ENCODE results near the gene TPK1. TPM values are rescaled to one million over a fixed set of nuclear protein-coding genes. Genes with fewer than 3 reads are reported as not detected.

The TPK1 gene
- total and polyA plus RNA-seq, 2 of the 8 experiments (the other 6 are each of a cell fraction or from before 2014, with no cell fraction given) = 1.9 to 2.7 TPM

DNA sequence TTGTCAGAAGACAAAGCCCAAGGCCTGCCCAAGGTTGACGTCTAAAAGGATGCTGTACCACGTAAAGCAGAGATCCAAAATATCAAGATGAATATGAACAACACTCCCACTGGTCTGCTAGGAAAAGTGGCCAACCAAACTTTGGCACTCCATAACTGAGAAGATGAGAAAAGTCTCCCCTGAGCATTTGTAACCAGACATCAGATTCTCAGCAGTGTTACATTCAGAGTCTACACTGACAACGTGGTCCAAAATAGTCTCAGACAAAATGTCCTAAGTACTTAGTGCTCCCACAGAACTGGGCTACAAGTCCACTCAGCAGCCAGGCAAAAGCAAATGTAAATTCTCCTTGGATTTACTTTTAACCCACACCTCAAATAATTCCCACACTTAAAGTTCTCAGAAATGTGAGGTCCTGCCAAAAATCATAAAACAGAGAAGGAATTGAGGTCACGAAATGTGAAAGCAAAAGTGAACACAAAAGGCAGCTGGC, 247.2 kb downstream of the TPK1 start:
- Histone ChIP-seq H3K79me2 (ENCODE audit: control insufficient read depth in 1 of 2, insufficient read depth in 2 of 2, low read length in 2 of 2) (no peaks in the 10 kb centered on the region), H2BK5ac (ENCODE audit: low read depth, low read length) (no peak overlapping the region), H3K4me2 (ENCODE audit: insufficient read depth in 1 of 2, low read depth in 2 of 2, low read length in 2 of 2) (no peak overlapping the region), H3K36me3 (ENCODE audit: control insufficient read depth in 2 of 4, insufficient read depth in 4 of 4, low read length in 3 of 4) (no peaks in the 10 kb centered on the region), H3K23me2 (ENCODE audit: low read depth, low read length) (no peaks in the 10 kb centered on the region), H3K4me1 (replicated peaks in 1 of 4; ENCODE audit: control insufficient read depth in 3 of 4, insufficient read depth in 4 of 4, low read length in 3 of 4) (no peaks in the 10 kb centered on the region), H4K5ac (ENCODE audit: insufficient read length, low read depth, low read length) (no peak overlapping the region), H3K27me3 (replicated peaks in 1 of 4; ENCODE audit: control insufficient read depth in 3 of 4, extremely low read depth in 1 of 4, insufficient read depth in 3 of 4, low read length in 3 of 4) (no peaks in the 10 kb centered on the region), H3K9ac (replicated peaks in 1 of 4; ENCODE audit: extremely low read depth in 1 of 4, low read depth in 3 of 4, low read length in 3 of 4) (no peak overlapping the region), H3K4me3 (ENCODE audit: extremely low read depth in 1 of 4, insufficient read depth in 2 of 4, low read depth in 3 of 4, low read length in 4 of 4) (no peak overlapping the region), H3K14ac (ENCODE audit: insufficient read length) (no peak overlapping the region), H2BK120ac (replicated peaks; ENCODE audit: low read depth, low read length) (no peak overlapping the region), H3K9me3 (ENCODE audit: insufficient read depth in 2 of 2, low read depth in 1 of 2, low read length in 1 of 2) (no peaks in the 10 kb centered on the region), H3K79me1 (ENCODE audit: low read depth, low read length) (no peaks in the 10 kb centered on the region), H2BK15ac (ENCODE audit: low read length) (no peak overlapping the region), H2AK5ac (ENCODE audit: low read depth, low read length) (no peak overlapping the region), H3K18ac (ENCODE audit: extremely low read depth, low read length) (no peak overlapping the region), H3K27ac (ENCODE audit: low read depth, low read length) (no peak overlapping the region), H3K56ac (replicated peaks; ENCODE audit: insufficient read length, low read depth, low read length) (no peak overlapping the region), H4K8ac (ENCODE audit: extremely low read depth, insufficient read depth, low read length) (no peak overlapping the region), H4K91ac (replicated peaks; ENCODE audit: insufficient read length, low read length) (no peak overlapping the region), H2BK20ac (ENCODE audit: low read length) (no peak overlapping the region), H2BK12ac (ENCODE audit: low read depth, low read length) (no peak overlapping the region), H4K20me1 (replicated peaks in 1 of 2; ENCODE audit: control insufficient read depth in 1 of 2, insufficient read depth in 2 of 2, low read length in 2 of 2) (no peaks in the 10 kb centered on the region), H2AFZ (ENCODE audit: low read length) (0 out of 2 replicates have a peak overlapping the region, but pooled peaks have one; percentile 54), H3K23ac (ENCODE audit: insufficient read length) (no peak overlapping the region), H3K4ac (replicated peaks; ENCODE audit: insufficient read length, low read depth, low read length) (no peak overlapping the region)
- ChIA-PET POLR2A (ENCODE audit: partially characterized antibody) (no interaction called here), CTCF (ENCODE audit: partially characterized antibody) (no interaction called here)
- TF ChIP-seq, protein P1, sequence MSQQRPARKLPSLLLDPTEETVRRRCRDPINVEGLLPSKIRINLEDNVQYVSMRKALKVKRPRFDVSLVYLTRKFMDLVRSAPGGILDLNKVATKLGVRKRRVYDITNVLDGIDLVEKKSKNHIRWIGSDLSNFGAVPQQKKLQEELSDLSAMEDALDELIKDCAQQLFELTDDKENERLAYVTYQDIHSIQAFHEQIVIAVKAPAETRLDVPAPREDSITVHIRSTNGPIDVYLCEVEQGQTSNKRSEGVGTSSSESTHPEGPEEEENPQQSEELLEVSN (IDR thresholded peaks at IDR 0.05) = no peak
- TF ChIP-seq POLR2A (IDR thresholded peaks at IDR 0.05; ENCODE audit: control extremely low read depth in 1 of 2, low read depth in 2 of 2, low read length in 2 of 2) = no peak
- no peak for TF ChIP-seq GTF2F1 (IDR thresholded peaks at IDR 0.05; ENCODE audit: borderline replicate concordance, low read depth, low read length)
- TF ChIP-seq RXRA (IDR thresholded peaks at IDR 0.05; ENCODE audit: insufficient read depth, low read depth, low read length) = no peak
- TF ChIP-seq KDM4A (IDR thresholded peaks at IDR 0.05; ENCODE audit: low read depth, low read length, severe bottlenecking) = no peak
- TF ChIP-seq EZH2 (IDR thresholded peaks at IDR 0.05; ENCODE audit: low read depth, low read length, severe bottlenecking) = no peak
- no peak for TF ChIP-seq YY1 (IDR thresholded peaks at IDR 0.05; ENCODE audit: low read depth, low read length)
- no peak for TF ChIP-seq TEAD4 (IDR thresholded peaks at IDR 0.05; ENCODE audit: low read depth, low read length)
- TF ChIP-seq NRF1 (IDR thresholded peaks at IDR 0.05; ENCODE audit: low read depth, low read length) = no peak
- TF ChIP-seq GABPA (IDR thresholded peaks at IDR 0.05; ENCODE audit: borderline replicate concordance, insufficient read depth, low read length) = no peak
- no peak for FAIRE-seq
- 88% methylated on average over 4 of the region's 4 CpGs; no CpG with 5 or more reads in 1 of the 2 experiments for WGBS, 2 experiments (ENCODE audit: extremely low coverage in 1 of 2, insufficient coverage in 1 of 2, insufficient read length in 1 of 2, insufficient replicate concordance in 2 of 2, low coverage in 1 of 2, low lambda C conversion rate in 2 of 2, missing lambda C conversion rate in 1 of 2)
- no peak for DNase-seq (ENCODE audit: low read depth in 1 of 2, low spot score in 2 of 2)

Data from H1 (cell line).